Left ventricle myocardium inferior (tissue), 1 donor: ENCODE results near the gene VAV2. TPM values are rescaled to one million over a fixed set of nuclear protein-coding genes. Genes with fewer than 3 reads are reported as not detected.

ENCODE experiments used
- DNase-seq: peaks from one replicate; pipeline ENCODE4 v3.0.0-alpha.2; 2020
- H3K27ac ChIP-seq: fragments of 200-600 bp; replicated peaks from 2 replicates; pipeline ENCODE4 v1.8.0; 2021
- H3K27me3 ChIP-seq: fragments of 200-600 bp; 2 replicates; pipeline ENCODE4 v1.8.0; 2021; ENCODE audit warnings: low read depth
- H3K36me3 ChIP-seq: fragments of 200-600 bp; 2 replicates; pipeline ENCODE4 v1.8.0; 2021
- H3K4me1 ChIP-seq: fragments of 200-600 bp; 2 replicates; pipeline ENCODE4 v1.8.0; 2021
- H3K4me3 ChIP-seq: fragments of 200-600 bp; 2 replicates; pipeline ENCODE4 v1.8.0; 2021; ENCODE audit warnings: mild to moderate bottlenecking, moderate library complexity
- H3K9me3 ChIP-seq: fragments of 200-600 bp; replicated peaks from 2 replicates; pipeline ENCODE4 v1.8.0; 2021
- CTCF ChIP-seq: fragments of 200-600 bp; IDR thresholded peaks from 2 replicates; pipeline ENCODE4 v1.8.0; 2021; ENCODE audit warnings: antibody characterized with exemption, mild to moderate bottlenecking, borderline replicate concordance
- intact Hi-C: fragments of 100-400 bp; cut with micrococcal nuclease; formaldehyde crosslinking; loops from one replicate; pipeline ENCODE4 v1.11.0; 2022
- total RNA-seq: library from RNA; stranded (reverse); fragmentation: NEBNext Ultra II Directional; extraction: Animal tissue kit (Norgen Biotek cat#: 25700); gene quantifications from one replicate; pipeline ENCODE4 v1.2.1, GENCODE V29; 2021
- donor health status: DM: no; HTN: yes; CAD: no; lungs with severe emphysema.

VAV2 gene
- total RNA-seq, 1 donor from 2014 or later, result 4.1 TPM

DNA sequence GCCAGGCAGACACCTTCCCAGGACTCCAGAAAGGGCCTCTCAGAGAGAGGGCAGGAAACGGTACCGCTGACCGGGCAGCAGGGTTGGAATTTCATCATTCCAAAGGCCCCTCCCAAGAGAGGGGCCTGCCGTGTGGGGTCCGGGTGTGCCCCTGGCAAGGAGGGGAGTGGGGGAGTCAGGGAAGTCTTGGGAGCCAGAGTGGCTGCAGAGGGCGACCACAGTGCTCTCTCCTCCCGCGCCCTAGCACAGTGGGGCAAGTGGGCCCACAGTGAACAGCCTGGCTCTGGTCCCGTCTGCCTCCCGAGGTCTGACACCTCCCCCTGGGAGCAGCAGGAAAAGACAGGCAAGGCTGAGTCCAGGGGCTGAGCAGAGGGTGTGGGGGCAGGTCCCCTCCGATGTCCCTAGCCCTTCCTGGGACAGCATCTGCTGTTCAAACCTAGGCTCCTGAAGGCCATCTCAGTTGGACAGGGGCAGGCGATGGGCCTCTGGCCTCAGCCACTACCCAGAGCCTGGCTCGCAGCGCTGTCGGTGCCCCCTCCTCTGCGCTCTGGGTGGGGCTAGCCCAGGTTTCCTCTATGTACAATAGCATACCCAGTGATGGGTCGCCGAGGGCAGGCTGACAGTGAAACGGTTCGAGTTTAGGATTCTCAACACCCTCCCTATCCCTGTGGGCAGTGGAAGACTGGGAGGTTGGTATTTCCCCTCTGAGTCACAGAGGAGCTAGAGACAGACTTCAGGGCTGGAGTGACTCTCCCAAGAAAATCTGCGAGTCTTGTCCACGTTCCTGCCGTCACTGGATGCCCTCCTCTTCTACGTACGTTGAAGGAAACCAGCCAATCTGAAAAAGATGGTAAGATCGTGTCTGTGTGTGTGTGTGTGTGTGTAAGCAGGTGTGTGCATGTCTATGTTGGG, 228.6 kb downstream of the VAV2 start:
- Histone ChIP-seq H3K9me3 (peaks cover 38% of the 10 kb centered on the region), H3K4me1 (no peaks in the 10 kb centered on the region), H3K27ac (no peak overlapping the region), H3K4me3 (no peak overlapping the region), H3K27me3 (peaks cover 10% of the 10 kb centered on the region), H3K36me3 (peaks cover 50% of the 10 kb centered on the region)
- no peak for DNase-seq
- TF ChIP-seq CTCF, result no peak
- intact Hi-C loops, result no loop called here

- Histone ChIP-seq H3K9me3 (peaks cover 33% of the 10 kb centered on the region), H3K4me3 (no peak overlapping the region), H3K4me1 (no peaks in the 10 kb centered on the region), H3K27ac (no peak overlapping the region), H3K27me3 (peaks cover 13% of the 10 kb centered on the region), H3K36me3 (peaks cover 42% of the 10 kb centered on the region)
- TF ChIP-seq CTCF, result no peak
- DNase-seq, result no peak
- intact Hi-C loops, result no loop called here
Observed at GRCh38 chr9:133762488-133763271, 229.4 kb downstream of the VAV2 start.

- DNase-seq, result no peak
- no peak overlapping the region for H3K27ac ChIP-seq
- no peak overlapping the region for H3K4me3 ChIP-seq
- no peaks in the 10 kb centered on the region for H3K4me1 ChIP-seq
- peaks cover 16% of the 10 kb centered on the region for H3K27me3 ChIP-seq
- no peak for TF ChIP-seq CTCF
- intact Hi-C loops, result no loop called here
- peaks cover 33% of the 10 kb centered on the region for H3K36me3 ChIP-seq
- H3K9me3 ChIP-seq, result peaks cover 24% of the 10 kb centered on the region
Observed at GRCh38 chr9:133761641-133762248, 230.4 kb downstream of the VAV2 start.

DNA sequence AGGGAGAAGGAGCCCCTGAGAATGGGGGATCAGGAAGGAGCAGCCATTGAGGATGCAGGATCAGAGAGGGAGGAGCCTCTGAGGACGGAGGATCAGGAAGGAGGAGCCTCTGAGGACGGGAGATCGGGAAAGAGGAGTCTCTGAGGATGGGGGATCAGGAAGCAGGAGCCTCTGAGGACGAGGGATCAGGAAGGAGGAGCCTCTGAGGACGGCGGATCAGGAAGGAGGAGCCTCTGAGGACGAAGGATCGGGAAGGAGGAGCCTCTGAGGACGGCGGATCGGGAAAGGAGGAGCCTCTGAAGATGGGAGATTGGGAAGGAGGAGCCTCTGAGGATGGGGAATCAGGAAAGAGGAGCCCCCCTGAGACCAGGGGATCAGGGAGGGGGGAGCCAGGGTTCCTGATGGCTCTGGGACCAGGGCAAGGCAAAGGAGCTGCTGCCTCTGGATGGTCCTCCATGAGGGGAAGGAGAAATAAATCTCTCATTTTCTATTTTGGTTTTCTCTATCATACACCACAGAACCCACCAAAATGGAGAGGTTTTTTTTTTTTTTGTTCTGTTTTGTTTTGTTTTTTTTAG, 231.3 kb downstream of the VAV2 start:
- no peaks in the 10 kb centered on the region for H3K4me1 ChIP-seq
- H3K9me3 ChIP-seq, result peaks cover 15% of the 10 kb centered on the region
- no peak for TF ChIP-seq CTCF
- peaks cover 25% of the 10 kb centered on the region for H3K36me3 ChIP-seq
- peaks cover 25% of the 10 kb centered on the region for H3K27me3 ChIP-seq
- H3K4me3 ChIP-seq, result no peak overlapping the region
- intact Hi-C loops, result no loop called here
- DNase-seq, result no peak
- no peak overlapping the region for H3K27ac ChIP-seq

- Histone ChIP-seq H3K4me3 (no peak overlapping the region), H3K27me3 (peaks cover 29% of the 10 kb centered on the region), H3K9me3 (peaks cover 9% of the 10 kb centered on the region), H3K36me3 (peaks cover 16% of the 10 kb centered on the region), H3K27ac (no peak overlapping the region), H3K4me1 (no peaks in the 10 kb centered on the region)
- DNase-seq, result no peak
- intact Hi-C loops, result no loop called here
- TF ChIP-seq CTCF, result no peak
Observed at GRCh38 chr9:133759946-133760345, 232.2 kb downstream of the VAV2 start.
